Activated CD8-positive, alpha-beta memory T cell treated with anti-CD3 and anti-CD28 coated beads for 48 hours (primary cell): Measurements from ENCODE around the gene NFIB.

Experiments
- DNase-seq, 3 experiments: peaks; one replicate each; pipeline ENCODE4 v3.0.0-alpha.2; 2020; ENCODE audit warnings: low read depth in 2 of 3, low spot score in 2 of 3

Gene NFIB

DNA sequence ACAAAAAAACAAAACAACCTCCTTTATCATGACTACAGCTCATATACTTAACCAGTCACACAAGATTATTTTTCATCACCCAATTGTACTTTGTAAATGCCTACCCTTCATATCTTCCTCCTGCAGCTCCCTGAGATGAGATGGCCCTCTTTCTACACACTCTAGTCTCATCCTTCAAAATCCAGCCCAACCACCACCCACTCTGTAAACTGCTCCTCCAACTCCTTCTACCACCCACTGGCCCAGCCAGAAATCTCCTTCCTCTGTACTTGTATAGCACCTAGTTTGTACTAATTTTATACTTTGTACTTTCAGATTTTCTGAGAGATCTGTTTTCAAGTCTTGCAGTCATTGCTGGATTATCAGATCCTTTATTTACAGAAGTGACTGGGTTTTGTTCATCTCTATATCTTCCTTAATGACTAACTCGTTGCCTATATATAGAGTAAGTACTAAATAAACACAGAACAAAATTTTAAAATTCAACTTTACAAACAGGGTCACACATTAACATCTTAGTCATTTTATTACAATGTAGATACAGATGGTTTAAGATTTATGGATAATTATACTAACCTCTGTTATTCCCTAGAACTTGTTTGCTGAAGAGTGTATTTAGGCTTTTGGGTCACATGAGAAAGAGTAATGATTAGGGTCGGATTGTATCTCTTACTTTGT lies 155.7 kb downstream of the NFIB start:
- DNase-seq, result no peak

DNA sequence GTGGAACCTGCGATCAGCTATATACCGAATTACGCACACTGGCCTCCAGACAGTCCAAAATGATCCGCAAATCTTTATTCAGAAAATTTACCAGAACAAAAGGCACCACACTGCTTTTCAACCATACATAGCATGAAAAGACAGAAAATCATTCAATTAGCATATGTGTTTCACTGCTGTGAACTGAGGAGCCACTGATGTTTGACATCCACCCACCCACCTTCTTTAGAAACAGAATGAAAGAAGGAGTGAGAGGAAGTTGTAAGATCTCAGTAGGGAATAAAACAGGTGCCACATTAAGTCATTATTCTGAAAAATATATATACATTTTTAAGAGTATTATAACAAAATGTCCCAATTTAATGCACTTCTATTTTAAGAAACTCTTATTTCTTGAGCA lies 156.8 kb downstream of the NFIB start:
- no peak for DNase-seq

DNA sequence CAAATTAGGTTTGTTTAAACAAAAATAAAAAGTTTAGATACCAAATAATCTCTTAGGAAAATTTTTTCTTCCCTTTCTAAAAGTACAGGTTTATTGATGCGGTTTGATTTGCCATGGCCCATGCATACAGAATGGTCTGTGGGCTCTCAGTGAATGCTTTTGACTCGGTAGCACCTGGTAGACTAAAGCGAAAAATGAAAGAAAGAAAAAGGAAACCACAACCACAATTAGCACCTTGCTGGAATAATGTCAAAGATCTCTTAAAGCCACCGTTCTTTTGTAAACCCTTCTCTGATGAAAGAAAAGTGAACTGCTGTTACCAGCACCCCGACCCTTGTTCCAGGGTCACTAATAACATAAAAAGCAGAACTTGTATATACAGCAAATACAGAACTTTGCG lies 157.9 kb downstream of the NFIB start:
- no peak for DNase-seq

DNA sequence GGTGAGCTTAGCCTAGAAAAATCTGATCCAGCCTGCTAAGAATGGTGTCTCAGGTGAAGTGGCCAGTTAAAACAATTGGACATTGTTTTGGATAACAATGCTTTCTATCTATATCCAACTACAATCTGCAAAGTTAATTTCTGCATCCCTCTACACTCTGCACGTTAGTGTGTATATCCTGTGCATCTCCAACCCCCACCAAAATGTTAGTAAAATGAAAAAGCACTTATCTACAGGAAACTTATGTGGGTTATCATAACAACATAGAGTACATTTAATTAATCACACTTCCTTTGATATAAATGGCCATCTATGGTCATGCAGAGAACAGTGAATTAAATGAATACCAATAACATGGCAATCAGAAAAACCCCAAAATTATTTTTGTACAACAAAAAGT lies 158.7 kb downstream of the NFIB start:
- no peak for DNase-seq

DNA sequence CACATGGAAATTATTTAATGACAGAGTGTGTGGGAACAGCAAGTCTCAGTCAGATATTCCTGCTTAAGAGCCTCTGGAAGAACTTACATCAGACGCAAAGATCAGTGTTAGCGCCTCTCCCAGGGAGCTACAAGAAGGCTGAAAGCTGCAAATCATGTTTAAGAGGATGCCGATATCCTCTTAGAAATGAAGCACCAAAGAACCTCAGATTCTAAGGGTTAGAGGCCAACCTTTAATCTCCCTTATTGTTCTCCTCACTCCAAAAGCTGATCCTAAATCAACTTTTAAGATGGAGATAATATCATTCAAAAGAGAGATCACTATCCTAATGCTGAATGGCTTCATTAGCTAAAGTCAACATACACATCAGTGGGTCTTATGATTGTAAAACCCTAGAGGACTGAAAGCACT lies 160.6 kb downstream of the NFIB start:
- DNase-seq, result no peak

DNA sequence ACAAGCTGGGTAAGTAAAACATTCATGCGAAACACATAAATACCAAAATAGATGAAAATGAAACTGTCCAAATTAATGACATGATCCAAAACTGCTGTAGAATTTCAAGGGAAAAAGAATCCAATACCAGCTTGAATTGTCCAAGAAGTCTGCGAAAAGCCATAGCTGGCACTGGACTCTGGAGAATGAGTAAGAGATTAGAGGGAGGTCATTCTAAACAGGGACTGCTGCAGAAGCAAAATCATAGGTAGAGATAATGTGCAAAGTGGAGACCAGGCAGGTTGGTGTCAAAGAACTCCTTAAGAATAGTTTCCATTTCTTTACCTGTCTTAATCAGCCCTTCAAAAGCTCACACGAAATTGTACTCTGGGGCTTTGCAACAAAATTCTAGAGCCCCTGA lies 162.5 kb downstream of the NFIB start:
- no peak for DNase-seq

DNA sequence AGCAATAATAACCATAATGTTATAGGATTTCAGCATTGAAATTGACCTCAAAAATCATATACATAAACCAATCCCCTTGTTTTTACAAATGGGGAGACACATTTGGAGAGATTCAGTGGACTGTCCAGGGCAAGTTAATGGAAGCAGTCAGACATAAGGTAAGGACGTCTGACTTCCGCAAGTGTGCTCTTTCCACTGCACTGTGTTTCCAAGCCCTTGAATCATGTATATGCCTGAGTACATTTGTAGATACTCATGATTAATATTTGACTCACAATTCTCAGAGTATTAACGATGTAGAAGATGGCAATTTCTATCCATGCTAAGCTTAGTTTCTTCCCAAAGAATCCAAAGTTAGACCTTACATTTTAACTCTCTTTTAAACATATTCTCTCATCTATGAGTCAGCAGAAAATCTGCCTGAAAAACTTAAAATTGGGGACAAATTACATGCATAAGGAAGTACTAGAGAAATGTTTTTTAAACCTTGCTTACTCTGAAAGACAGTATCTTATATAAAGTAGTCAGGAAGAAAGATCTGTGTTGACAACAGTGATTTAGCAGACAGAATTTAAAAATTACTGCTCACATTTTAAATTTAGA lies 165.3 kb downstream of the NFIB start:
- DNase-seq, result no peak

DNA sequence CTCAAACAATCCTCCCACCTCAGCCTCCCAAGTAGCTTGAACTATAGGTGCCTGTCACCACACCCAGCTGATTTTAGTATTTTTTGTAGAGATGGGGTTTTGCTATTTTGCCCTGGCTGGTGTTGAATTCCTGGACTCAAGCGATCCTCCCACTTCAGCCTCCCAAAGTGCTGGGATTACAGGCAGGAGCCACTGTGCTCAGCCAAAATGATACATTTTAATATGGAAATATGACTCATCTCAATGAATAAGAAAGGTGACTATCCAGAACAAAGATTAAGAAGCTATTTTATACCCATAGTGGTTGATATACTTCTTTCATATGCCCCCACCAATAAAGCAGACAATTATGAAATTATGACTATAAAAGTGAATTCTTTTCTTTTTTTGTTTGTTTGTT lies 166.2 kb downstream of the NFIB start:
- no peak for DNase-seq

DNA sequence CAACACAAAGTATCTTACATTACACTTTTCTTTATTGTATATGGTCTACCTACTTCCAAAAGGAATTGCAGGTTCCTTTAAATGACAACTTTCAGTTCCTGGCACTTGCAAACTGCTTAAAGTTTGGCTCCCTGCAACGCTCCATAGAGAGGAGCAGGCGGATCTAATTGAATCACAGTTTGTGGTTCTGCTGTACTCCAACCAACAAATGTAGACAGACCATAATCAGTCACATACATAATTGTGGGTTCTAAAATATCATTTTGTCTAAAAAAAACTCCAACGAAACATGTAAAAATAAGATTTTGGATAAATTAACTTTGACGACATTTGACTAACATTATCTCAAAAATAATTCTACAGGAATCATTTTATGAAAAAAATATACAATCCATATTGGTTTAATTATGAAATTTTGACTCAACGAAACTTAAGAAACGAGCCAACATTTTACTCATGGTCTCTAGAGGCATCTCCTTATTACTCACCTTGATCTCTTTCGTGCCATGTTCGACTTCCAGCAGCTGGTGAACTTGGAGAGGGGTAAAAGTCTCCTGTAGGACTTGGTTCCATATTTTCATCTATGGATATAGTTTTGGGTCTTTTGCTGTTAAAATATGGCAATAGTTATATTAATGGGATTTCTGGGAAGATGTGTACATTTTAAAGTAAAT lies 167.6 kb downstream of the NFIB start:
- no peak for DNase-seq

DNA sequence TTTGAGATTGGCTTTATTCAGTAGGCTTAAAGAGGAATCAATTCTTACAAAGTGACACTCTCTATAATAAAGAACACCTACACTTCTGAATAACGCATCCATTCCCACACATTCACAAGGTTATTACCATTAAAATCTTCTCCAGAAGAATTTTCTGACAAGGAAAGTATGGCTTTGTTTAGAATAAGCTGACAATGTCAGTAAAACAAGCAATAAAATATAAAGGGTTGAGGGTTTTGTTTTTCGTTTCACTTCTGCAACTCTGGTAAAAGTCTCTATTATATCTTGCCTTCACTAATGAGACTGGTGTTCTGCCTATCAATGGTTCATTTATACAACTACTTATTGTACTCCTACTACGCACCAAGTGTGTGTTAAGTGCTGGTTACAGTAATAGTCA lies 169.7 kb downstream of the NFIB start:
- no peak for DNase-seq

DNA sequence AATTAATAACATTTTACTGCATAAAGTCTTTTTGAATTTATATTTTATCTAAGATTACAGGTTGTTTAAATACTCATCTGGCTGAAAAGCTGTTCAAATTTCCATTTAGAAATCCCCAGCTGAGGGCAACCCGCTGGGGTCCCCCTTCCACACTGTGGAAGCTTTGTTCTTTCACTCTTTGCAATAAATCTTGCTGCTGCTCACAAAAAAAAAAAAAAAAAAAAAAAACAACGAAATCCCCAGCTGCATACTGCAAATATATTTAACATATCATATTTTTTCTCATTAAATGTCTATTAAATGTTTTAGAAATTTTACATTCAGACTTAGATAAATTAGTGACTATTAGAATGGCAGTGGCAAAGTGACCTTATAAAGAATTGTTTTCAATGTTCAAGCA lies 172.2 kb downstream of the NFIB start:
- DNase-seq, result no peak

DNA sequence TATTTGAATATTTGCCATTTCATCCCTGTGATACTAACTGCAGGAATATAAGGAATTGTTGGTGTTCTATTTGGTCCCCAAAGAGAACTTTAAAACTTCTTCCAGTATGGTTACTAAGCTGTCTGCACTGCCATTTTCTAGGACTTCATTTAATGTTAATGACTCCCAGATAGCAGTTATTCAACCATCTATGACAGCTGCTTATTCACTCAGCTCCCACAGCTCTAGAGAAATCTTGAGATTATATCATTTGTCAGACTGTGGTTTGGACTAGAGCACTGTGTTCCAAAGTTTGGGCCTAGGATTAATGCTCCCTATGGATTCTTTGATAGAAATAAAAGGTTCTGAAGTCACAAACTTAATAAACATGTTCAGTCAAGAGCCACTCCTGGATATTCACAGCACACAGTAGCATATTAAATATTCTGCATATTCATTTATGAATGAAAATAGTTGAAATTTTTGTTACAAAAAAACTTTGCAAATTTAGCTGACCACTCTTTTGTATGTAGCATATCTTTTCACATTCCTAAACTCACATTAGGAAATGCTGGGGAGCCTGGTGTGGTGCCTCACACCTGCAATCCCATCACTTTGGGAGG lies 173.7 kb downstream of the NFIB start:
- DNase-seq, result no peak

DNA sequence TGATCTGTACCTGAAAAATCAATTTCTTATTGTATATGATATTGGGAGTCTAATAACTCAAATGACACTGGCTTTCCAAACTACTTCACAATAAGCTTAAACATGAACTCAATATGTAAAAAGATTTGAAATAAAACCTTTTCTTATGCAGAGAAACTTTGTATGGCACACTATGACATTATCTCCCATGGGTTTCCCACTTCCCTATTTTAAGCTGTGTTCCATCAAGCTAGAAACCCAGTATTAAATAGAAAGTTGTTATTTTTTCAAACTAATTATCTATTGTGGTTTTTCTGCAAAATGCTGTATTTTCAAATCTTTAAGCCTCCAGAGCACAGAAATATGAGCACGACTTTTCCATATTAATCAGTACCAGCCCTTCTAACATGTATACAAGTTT lies 174.7 kb downstream of the NFIB start:
- no peak for DNase-seq

DNA sequence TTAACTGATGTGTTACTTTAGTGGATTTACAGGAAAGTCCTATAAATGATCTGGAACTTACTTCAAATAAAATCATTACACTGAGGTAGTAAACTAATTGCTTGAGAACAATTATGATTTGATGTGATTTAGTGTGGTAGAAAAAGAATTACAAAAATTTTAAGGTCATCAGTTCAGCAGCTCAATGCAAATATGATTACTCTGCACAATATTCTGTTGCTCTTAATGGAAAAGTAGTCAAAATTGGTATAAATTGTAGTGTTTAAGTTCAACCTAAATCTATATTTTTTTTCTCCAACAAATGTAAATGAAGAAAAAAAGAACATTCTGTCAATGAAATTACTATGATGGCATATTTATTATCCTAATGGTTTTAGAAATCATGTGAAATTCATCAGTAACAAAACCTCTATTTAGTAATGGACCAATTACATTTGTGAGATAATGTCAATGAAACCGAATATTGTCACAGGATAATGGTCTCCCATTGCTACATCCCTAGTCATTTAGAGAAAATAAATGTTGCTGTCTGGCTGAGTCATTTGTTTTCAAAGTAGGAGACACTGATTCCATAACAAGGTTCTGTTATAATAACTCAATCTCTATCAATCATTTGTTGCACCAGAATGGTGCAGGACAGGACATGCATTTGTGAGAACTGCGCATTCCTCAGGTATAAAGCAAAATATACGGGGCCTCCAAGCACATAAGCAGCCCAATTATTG lies 177.1 kb downstream of the NFIB start:
- DNase-seq, result no peak

DNA sequence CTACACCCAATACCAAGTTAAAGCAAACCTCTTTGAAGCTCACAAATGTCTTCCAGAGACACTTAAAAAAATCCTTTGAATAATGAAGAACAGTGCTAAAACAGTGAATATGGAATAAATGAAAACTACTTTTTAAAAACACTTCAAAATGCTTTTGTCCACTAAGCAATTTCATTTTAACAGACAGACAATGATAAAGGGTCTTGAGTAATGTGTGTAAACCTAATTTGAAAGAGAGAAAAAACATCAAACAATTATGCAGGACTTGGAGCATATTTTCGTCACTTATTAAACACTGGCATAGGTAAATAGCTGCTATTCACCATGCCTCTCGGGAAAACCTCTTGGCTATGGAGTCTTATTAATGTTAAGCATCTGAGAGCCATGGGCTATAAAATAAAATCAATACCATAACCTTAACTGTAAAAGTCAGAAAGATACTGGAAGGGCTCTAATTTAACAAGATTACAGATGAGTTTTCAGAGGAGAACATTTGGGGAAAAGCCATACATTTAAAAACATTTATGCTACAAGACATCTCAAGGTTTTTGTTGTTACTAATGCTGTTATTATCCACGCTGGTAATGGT lies 177.8 kb downstream of the NFIB start:
- DNase-seq, result no peak

DNA sequence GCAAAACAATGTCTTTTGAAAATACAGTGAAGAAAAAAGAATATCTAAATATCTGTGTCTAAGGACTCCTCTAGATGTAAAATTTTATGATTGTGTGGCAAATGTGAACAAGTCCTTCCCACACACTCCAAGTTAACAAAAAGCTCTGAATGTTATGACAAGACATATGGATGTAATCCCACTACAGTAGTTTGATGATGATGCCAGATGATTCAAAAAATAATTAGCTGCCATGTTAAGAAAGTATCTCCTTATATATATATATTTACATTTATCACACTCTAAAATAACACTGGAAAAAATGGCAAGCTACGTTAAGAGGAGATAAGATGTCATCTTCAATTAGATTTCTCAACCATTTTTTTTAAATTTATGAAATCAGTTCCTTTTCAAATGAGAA lies 178.5 kb downstream of the NFIB start:
- no peak for DNase-seq

DNA sequence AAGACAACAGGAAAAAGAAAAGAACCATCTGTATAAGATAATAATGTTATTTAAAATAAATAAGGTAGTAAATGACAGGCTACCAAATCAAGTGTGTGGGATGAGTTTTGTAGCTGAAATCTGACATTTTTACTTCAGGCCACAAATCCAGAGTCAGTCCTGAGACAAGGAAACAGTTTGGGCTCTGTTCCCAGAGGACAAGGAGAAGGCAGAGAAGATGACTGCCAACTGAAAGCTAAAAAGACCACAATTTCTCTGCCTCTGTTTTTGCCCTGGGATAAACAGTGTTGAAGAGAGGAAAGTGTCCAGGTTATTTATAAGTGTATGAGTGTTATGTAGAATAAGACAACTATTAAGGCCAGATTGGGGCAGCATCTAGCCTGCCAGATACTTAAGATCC lies 180.5 kb downstream of the NFIB start:
- DNase-seq, result no peak

DNA sequence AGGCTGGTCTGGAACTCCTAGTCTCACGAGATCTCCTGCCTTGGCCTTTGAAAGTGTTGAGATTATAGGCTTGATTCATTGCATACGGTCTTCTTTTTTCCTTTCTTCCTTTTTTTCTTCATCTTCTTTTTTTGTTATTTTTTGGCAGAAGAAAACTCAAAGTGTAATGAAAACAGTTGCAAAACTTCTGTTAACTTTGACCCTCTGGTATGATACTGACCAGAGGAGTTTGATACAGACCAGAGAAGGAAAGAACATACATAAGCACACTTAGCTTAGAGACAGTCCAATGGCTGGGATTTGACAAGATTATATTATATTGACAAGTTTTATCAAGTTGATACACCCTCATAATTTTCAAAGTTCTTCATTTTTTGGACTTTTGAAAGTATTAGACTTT lies 181.2 kb downstream of the NFIB start:
- DNase-seq, result no peak

DNA sequence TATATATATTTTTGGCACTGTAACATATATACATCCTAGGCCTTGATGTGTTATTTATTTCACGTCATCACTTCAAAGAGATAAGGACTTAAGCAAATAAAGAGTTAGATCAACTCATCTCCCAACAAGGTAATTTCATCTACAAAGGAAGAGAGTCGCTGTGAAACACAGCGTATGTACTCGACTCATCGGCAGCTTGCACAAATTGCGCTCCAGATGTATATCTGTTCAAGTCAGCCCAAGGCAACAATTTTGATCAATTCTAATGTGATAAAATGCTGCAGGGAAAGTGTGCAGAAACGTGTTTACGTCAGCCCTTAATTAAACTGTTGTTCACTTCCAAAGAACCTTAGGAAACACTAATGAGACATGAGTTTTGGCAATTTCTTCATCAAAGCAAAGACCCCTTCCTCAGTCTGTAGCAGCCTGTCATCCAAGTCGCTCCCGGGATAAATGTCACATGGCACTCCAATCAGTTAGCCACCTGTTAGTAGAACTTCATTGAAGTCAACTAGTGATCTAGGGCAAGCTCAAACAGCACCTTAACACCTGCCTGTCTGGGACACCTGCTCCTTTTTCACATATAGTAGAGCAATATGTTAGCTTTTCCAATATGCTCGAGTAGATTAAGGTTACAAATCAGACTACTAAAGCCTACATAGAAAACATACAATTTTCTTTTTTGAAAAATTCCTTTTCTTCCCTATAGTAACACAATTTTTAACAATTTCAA lies 182.4 kb downstream of the NFIB start:
- no peak for DNase-seq

DNA sequence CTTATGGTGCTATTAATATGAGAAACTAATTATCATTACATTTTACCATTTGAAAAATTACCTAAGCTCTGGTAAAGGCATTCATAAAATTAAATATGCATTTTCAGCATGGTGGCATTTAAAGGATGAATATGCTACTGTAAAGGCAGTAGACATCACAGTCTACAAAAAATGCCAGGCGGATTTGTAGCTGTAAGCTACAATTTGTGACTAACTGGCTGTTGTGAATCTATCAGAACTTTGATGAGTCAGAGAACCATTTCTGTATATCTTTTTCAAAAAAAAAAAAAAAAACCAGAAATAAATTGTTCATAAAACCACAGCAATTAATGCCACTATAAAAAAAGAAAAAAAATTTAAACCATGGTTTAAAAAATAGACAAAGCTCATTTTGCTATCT lies 186.3 kb downstream of the NFIB start:
- DNase-seq, result no peak
